ENCODE data around the gene C9orf43.

DNA sequence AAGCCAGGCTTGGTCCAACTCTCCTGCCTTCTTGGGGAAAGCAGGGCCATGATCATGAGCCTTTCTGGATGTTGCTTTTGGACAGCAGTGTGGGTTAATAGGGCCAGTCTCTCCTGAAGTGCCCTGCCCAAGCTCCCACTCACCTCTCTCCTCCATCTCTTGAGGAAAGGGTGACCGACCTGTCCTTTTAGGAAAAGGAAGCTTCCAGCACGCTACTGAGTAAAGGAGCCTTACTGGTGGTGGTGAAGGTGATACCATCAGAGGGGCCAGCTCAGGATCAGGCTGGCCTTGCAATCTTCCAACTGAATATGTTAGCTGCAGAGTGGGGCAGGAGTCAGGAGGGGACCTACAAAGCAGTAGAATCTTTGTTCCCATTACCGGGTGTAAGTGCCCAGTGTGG, 50.7 kb downstream of the C9orf43 start:
- TF ChIP-seq, protein P1, sequence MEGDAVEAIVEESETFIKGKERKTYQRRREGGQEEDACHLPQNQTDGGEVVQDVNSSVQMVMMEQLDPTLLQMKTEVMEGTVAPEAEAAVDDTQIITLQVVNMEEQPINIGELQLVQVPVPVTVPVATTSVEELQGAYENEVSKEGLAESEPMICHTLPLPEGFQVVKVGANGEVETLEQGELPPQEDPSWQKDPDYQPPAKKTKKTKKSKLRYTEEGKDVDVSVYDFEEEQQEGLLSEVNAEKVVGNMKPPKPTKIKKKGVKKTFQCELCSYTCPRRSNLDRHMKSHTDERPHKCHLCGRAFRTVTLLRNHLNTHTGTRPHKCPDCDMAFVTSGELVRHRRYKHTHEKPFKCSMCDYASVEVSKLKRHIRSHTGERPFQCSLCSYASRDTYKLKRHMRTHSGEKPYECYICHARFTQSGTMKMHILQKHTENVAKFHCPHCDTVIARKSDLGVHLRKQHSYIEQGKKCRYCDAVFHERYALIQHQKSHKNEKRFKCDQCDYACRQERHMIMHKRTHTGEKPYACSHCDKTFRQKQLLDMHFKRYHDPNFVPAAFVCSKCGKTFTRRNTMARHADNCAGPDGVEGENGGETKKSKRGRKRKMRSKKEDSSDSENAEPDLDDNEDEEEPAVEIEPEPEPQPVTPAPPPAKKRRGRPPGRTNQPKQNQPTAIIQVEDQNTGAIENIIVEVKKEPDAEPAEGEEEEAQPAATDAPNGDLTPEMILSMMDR (IDR thresholded peaks at IDR 0.05), result no peak
- no peak for TF ChIP-seq POLR2A (IDR thresholded peaks at IDR 0.05)
